ENCODE data around the gene NOSIP.

Gene NOSIP

GRCh38 chr19:49553451-49554271 is 26.7 kb downstream of the NOSIP start:
- TF ChIP-seq, protein P1, sequence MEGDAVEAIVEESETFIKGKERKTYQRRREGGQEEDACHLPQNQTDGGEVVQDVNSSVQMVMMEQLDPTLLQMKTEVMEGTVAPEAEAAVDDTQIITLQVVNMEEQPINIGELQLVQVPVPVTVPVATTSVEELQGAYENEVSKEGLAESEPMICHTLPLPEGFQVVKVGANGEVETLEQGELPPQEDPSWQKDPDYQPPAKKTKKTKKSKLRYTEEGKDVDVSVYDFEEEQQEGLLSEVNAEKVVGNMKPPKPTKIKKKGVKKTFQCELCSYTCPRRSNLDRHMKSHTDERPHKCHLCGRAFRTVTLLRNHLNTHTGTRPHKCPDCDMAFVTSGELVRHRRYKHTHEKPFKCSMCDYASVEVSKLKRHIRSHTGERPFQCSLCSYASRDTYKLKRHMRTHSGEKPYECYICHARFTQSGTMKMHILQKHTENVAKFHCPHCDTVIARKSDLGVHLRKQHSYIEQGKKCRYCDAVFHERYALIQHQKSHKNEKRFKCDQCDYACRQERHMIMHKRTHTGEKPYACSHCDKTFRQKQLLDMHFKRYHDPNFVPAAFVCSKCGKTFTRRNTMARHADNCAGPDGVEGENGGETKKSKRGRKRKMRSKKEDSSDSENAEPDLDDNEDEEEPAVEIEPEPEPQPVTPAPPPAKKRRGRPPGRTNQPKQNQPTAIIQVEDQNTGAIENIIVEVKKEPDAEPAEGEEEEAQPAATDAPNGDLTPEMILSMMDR (IDR thresholded peaks at IDR 0.05; ENCODE audit: insufficient read depth, missing control alignments) = no peak
- no peak for FAIRE-seq
- no peak for DNase-seq (ENCODE audit: insufficient read length, low spot score)

GRCh38 chr19:49552749-49553148 is 27.6 kb downstream of the NOSIP start:
- FAIRE-seq (no peak), DNase-seq (ENCODE audit: insufficient read length, low spot score) (no peak)
- TF ChIP-seq, protein P1 (IDR thresholded peaks at IDR 0.05; ENCODE audit: insufficient read depth, missing control alignments) = no peak

GRCh38 chr19:49551531-49551930 is 28.8 kb downstream of the NOSIP start:
- DNase-seq (ENCODE audit: insufficient read length, low spot score) (no peak), FAIRE-seq (no peak)
- TF ChIP-seq, protein P1 (IDR thresholded peaks at IDR 0.05; ENCODE audit: insufficient read depth, missing control alignments) = no peak

GRCh38 chr19:49549045-49549444 is 31.3 kb downstream of the NOSIP start:
- TF ChIP-seq, protein P1 (IDR thresholded peaks at IDR 0.05; ENCODE audit: insufficient read depth, missing control alignments) = no peak
- DNase-seq (ENCODE audit: insufficient read length, low spot score) = no peak
- no peak for FAIRE-seq

GRCh38 chr19:49546825-49547565 is 33.4 kb downstream of the NOSIP start:
- TF ChIP-seq, protein P1 (IDR thresholded peaks at IDR 0.05; ENCODE audit: insufficient read depth, missing control alignments) = peak; percentile 91
- FAIRE-seq = peak; percentile 94
- peak; percentile 58 for DNase-seq (ENCODE audit: insufficient read length, low spot score)

GRCh38 chr19:49544154-49544553 is 36.2 kb downstream of the NOSIP start:
- TF ChIP-seq, protein P1 (IDR thresholded peaks at IDR 0.05; ENCODE audit: insufficient read depth, missing control alignments) = no peak
- no peak for FAIRE-seq
- DNase-seq (ENCODE audit: insufficient read length, low spot score) = no peak

DNA sequence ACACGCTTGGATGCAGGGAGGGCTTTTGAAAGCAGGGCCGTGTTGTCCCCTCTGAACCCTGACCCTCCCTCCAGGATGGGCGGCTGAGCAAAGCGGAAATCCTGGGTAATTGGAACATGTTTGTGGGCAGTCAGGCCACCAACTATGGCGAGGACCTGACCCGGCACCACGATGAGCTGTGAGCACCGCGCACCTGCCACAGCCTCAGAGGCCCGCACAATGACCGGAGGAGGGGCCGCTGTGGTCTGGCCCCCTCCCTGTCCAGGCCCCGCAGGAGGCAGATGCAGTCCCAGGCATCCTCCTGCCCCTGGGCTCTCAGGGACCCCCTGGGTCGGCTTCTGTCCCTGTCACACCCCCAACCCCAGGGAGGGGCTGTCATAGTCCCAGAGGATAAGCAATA is 37.3 kb downstream of the NOSIP start:
- no peak for FAIRE-seq
- TF ChIP-seq, protein P1 (IDR thresholded peaks at IDR 0.05; ENCODE audit: insufficient read depth, missing control alignments) = no peak
- no peak for DNase-seq (ENCODE audit: insufficient read length, low spot score)

Data from D721Med (cell line).